Coronary artery (tissue), 2 donors: ENCODE measurements around the gene CBLC.

ENCODE experiments used
- DNase-seq: peaks from one replicate; pipeline ENCODE4 v3.0.0-alpha.2; 2017; ENCODE audit warnings: low spot score
- H3K27ac ChIP-seq, 2 donors: fragments of 200-600 bp; sonication (generic); one replicate each; pipeline ENCODE4 v1.5.1; 2016 to 2019
- H3K4me3 ChIP-seq: fragments of 200-600 bp; sonication (generic); 2 replicates; pipeline ENCODE4 v1.5.1; 2016; ENCODE audit warnings: mild to moderate bottlenecking, moderate library complexity
- TF ChIP-seq, protein P1 (sequence below): fragments of 200-600 bp; sonication (generic); IDR thresholded peaks from one replicate; pipeline ENCODE4 v1.5.1; 2019; ENCODE audit warnings: antibody characterized with exemption

Gene CBLC

DNA sequence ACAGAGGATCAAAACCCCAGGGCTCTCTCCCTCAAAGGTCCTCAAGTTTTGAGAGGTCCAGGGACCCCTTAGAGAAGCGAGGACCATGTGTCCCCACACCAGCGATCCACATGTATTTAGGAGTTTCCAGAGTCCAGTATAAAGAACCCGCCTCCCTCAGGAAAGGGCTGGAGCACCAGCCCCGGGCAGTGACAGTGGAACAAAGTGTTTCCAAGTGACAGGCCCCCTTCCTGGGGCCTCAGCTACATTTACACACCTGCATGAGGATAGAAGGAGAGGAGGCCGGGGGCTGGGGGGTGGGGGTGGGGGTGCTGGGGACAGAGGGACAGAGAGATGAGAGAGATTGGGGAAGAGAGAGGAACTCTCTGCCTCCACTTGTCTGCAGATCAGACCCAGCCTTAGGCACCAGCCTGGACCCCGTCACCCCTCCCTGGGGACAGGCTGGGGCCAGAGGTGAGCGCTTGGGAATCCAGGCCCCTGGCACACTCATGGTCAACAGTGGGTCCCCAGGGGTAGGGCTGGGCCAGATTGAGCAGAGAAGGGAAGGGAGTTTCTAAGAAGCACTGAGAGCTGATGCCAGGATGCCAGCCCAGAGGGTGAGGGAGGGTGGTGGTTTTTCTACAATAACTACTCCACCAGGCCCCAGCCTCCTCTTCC is 32.0 kb downstream of the CBLC start:
- TF ChIP-seq, protein P1, sequence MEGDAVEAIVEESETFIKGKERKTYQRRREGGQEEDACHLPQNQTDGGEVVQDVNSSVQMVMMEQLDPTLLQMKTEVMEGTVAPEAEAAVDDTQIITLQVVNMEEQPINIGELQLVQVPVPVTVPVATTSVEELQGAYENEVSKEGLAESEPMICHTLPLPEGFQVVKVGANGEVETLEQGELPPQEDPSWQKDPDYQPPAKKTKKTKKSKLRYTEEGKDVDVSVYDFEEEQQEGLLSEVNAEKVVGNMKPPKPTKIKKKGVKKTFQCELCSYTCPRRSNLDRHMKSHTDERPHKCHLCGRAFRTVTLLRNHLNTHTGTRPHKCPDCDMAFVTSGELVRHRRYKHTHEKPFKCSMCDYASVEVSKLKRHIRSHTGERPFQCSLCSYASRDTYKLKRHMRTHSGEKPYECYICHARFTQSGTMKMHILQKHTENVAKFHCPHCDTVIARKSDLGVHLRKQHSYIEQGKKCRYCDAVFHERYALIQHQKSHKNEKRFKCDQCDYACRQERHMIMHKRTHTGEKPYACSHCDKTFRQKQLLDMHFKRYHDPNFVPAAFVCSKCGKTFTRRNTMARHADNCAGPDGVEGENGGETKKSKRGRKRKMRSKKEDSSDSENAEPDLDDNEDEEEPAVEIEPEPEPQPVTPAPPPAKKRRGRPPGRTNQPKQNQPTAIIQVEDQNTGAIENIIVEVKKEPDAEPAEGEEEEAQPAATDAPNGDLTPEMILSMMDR = no peak
- Histone ChIP-seq H3K4me3 (peak overlapping the region; percentile 87), H3K27ac (peak overlapping the region; percentile 58 to 91)
- peak; percentile 91 for DNase-seq

DNA sequence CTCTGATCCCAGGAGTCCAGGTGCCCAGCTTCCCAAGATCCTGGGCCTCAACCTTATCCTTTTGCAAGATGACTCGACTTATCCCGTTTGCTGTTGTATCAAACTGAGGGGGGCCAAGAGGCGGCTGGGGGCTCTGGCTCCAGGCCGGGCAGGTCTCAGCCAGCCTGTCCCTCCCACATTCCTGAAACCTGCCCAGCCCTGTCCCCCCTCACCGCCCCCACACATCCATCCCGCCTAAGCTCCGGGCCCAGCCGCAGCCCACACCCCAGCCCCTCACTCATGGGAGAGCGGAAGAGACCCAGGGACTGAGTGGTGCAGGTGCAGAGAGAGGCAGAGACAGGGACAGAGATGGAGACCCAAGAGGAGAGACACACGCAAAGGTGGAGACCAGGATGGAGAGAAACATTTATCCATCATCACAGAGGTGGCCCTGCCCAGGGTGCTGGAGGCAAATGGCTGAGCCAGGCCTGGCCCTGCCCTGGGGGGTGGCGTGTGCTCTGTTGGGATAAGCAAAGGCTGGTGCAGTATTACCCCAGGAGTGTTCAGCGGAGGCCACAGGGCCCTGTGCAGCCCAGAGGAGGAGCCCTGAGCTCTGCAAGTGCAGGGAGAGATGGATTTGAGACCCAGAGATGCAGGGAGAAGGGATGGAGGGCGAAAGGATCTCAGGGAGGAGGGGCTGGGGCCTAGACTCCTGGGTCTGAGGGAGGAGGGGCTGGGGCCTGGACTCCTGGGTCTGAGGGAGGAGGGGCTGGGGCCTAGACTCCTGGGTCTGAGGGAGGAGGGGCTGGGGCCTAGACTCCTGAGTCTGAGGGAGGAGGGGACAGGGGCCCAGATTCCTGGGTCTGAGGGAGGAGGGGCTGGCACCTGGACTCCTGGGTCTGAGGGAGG is 32.8 kb downstream of the CBLC start:
- DNase-seq = no peak
- H3K27ac ChIP-seq = peak overlapping the region; percentile 58 to 91
- peak overlapping the region; percentile 87 for H3K4me3 ChIP-seq
- TF ChIP-seq, protein P1 = no peak

DNA sequence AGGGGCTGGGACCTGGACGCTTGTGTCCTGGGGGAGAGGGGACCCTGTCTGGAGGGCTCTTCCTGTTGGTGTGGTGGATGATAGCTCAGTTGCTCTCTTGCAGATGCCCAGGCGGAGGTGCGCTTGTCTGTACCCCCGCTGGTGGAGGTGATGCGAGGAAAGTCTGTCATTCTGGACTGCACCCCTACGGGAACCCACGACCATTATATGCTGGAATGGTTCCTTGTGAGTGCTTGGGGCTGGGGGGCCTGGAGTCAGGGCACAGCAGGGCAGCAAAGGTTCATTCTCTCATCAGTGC is 33.4 kb downstream of the CBLC start:
- TF ChIP-seq, protein P1 = no peak
- peak overlapping the region in 1 of 2 donors; percentile 91 for H3K27ac ChIP-seq
- no peak for DNase-seq

DNA sequence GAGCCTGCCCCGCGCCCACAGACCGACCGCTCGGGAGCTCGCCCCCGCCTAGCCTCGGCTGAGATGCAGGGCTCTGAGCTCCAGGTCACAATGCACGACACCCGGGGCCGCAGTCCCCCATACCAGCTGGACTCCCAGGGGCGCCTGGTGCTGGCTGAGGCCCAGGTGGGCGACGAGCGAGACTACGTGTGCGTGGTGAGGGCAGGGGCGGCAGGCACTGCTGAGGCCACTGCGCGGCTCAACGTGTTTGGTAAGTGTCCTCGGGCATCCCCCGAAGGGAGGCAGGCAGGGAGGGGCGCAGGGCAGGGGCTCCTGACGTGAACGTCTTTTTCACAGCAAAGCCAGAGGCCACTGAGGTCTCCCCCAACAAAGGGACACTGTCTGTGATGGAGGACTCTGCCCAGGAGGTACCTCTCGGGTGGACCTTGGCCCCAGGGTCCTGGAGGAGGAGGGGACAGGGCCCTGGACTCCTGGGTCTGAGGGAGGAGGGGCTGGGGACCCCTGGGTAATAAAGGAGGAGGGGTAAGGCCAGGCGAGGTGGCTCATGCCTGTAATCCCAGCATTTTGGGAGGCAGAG is 34.5 kb downstream of the CBLC start:
- no peak overlapping the region for H3K4me3 ChIP-seq
- DNase-seq = no peak
- no peak overlapping the region for H3K27ac ChIP-seq
- TF ChIP-seq, protein P1 = no peak

More for the DNA sequence above, 33.4 kb downstream of the CBLC start:
- H3K4me3 ChIP-seq = peak overlapping the region; percentile 31

DNA sequence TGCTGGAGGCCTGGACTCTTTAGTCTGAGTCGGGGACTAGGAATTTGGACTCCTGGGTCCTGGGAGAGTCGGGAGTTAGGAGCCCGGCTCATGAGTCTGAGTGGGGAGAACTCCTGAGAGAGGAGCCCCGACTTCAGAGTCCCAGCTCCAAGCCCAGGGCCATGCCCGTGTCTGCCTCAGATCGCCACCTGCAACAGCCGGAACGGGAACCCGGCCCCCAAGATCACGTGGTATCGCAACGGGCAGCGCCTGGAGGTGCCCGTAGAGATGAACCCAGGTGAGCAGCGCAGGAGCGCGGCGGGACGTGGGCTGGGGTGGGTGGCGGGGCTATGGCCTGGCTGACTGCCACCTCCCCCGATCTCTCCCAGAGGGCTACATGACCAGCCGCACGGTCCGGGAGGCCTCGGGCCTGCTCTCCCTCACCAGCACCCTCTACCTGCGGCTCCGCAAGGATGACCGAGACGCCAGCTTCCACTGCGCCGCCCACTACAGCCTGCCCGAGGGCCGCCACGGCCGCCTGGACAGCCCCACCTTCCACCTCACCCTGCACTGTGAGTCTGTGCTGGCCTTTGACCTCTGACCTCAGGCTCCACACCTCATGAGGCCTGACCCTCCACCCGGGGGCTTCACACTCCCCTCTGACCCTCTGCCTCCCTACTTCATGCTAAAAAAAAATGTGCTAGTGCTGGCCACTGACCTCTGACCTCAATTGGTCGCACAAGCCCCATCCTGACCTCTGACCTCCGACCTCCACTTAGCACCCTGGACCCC is 35.6 kb downstream of the CBLC start:
- DNase-seq = no peak
- Histone ChIP-seq H3K27ac (peak overlapping the region in 1 of 2 donors; percentile 58), H3K4me3 (no peak overlapping the region)
- TF ChIP-seq, protein P1 = no peak

DNA sequence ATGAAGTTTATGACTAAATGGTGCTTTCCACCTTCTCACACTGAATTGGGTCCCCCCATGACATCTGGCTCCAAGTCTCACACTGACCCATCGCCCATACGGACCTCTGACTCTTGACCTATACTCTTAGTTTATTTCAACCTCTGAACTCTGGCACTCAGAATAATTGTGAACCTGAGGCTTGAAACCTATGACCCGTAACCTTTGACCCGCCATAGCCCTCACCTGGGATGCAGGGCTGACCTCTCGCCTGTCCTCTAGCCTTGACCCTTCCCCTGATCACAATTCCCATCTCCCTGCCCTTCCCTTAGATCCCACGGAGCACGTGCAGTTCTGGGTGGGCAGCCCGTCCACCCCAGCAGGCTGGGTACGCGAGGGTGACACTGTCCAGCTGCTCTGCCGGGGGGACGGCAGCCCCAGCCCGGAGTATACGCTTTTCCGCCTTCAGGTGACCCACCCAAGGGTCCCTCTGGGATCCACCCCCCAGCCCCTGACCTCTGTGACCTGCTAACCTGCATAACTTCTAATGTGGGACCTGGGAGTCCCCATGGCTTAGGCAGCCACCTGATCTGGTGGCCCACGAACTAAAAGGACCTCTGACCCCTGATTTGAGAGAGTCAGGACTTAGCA is 36.3 kb downstream of the CBLC start:
- no peak overlapping the region for H3K4me3 ChIP-seq
- TF ChIP-seq, protein P1 = no peak
- peak overlapping the region in 1 of 2 donors; percentile 58 for H3K27ac ChIP-seq
- no peak for DNase-seq
